Measurements from ENCODE around the gene MEFV.

MEFV gene

DNA sequence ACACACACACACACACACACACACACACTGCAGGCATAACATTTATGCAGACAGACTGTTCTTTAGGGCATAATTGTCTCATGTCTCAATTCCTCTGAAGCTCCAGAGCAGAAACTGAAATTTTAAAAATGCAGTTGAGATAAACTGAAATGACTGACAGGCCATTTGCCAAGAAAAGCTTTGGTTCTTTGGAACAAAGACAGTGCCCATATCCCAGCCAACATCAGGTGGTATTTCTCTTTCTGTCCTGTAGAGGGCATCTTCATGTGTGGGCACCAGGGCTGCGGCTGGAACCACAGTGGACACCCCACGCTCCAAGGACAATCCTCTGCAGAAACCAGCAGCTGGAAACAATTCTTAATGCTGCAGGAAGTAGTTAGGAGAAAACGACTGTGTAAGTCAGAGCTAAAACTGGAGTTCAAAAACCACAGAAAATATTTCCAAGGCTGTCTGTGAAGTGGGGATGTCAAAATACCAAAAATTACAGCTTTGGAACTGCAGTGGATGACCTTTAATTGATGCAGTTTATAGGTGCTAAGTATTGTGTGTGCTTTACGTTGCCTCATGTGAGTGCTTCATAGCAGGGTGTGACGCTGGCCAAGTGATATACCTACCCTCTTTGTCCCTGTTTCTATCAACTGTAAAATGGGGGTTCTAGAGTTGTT is 10.6 kb upstream of the MEFV start:
- peak; percentile 54 for DNase-seq (ENCODE audit: low read depth)

DNA sequence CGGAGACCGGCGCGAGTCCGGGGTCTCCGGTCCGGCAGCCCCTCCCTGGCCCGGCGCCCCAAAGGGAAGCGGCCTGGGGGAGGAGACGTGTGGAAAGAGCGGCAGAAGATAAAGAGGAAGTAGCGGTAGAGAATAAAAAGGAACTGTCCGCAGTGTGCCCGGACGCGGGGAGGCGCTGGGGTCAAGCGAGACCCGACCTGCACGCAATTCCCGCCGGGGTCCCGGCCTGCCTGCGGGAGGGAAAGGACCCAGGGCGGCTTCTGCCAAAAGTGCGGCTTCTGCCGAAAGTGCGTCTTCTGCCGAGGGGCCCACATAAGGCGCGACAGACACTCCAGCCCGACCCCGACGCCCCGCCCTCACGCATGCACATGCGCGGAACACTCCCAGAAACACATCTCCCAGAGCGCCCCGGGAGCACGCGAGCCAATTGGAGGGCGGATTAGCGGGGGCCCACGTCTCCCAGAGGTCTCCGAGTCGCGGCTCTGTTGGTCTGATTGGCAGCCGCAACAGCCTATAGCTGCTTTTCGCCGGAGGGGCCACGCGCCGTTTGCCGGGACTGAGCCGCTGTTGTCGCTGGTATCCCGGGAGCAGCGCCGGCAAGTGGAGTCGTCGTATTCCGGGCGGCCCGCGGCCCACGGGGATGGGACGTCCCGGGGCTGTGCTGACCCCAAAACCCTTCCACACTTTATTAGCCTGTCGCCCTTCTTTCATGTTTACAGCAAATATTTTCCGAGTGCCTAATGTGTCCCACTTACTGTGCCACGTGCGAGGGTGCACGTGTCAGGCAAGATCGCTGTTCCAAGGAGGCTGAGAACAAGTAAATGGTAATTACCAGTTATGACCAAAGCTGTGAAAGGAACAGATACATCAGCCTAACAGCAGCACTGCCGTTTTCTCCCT is 8.0 kb upstream of the MEFV start:
- peak; percentile 97 for DNase-seq (ENCODE audit: low read depth)

DNA sequence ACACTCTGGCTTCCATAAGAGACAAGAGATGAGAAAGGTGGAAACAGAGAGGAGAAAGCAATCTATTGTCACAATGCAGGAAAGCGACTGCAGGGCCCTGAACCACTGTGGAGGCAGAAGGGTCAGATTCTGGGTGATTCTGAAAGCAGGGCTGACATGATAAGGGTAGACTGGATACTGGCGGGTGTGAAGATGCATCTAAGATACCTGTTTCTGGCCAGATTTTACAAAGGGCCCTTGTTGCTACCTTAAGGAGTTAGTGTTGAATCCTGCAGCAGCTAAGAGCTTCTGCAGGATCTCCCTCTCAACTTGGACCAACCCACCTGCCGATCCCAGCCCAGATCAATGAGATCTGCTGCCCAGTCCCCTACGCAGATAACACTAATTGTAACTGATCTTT is 6.1 kb upstream of the MEFV start:
- DNase-seq (ENCODE audit: low read depth), result no peak

DNA sequence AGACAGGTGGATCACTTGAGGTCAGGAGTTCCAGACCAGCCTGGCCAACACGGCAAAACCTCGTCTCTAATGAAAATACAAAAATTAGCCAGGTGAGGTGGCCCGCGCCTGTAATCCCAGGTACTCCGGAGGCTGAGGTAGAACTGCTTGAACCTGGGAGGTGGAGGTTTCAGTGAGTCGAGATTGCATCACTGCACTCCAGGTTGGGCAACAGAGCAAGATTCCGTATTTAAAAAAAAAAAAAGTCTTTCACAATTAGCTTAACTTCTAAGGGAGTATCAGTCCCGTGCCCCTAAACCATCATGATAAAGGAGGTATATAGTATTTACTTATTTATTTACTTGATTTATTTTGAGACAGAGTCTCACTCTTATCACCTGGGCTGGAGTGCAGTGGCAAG is 3.4 kb upstream of the MEFV start:
- no peak for DNase-seq (ENCODE audit: low read depth)

DNA sequence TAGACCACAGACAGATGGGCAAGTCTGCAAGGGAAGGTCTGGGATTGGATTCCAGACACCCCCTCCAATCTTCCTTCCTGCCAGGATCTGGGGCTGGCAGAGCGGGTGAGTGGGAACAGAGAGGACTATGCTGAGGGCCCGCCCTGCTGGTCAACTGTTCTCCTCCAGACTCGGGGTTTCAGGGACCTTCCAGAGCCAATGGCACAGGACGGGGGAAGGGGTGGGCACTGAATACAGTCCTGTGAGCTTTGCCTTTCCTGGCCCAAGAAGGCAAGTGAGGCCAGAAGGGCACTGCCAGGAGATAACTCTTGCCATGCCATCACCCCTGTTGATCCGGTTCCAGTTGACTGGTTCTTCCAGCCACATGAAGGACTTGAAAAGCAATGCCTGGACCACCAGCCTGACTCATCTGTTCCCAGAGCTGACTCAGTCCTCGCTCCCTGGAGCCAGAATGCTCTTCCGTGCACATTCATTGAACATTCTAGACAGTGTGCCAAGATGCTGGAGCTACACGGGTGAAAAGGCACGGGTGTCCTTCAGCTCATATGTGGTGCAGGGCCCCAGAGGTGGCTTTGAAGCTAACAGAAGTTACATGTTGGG is 533 bp upstream of the MEFV start:
- DNase-seq (ENCODE audit: low read depth), result peak; percentile 54

DNA sequence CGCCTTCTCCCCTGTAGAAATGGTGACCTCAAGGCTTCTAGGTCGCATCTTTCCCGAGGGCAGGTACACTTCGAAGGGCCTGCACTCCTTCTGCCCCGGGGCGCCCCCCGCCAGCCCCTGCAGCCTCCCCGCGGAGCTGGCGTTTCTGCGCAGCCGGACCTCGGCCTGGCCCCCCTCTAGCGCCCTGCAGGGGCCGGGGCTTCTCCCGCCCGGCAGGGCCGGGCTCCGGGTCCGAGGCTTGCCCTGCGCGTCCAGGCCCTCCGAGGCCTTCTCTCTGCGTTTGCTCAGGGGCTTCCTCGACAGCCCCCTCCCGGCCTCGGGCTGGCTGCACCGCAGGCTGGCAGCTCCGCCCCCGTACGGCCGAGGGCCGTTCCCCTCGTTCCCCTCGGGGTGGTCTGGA is 2.1 kb downstream of the MEFV start:
- DNase-seq (ENCODE audit: low read depth), result no peak

DNA sequence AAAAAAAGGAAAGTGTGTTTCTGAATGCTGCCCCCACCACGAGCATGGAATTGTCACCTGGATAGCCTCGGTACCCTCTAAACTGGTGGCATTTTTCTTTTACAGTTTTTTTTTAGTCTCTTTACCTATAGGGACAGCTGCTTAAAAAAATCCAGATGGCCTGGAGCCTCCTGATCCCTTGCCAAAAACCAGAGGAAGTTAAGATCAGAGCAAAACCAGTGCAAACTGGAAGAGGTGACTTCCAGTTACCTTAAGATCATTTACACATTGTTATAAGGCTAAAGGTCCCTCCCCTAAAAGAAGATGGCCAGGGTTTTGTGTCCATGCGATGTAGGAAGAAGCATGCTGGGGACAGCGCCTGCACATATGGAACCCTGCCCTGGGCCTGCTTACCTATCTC is 3.5 kb downstream of the MEFV start:
- no peak for DNase-seq (ENCODE audit: low read depth)

DNA sequence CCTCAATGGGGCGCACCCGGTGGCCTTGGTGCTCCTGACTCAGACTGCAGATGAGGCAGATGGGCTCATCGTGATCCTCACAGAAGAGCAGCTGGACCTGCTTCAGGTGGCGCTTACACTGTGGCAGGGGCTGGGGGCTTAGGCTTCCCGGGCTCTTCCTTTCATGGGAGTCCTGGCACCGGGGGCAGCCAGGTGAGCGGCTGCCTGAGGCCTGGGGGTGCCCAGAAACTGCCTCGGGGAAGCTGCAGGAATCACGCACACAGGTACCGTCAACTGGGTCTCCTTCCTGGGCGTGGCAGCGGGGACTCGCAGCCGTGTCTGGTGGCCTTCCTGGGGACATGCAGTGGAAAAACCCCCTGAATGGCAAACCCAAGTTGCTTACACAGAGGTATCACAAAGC is 7.0 kb downstream of the MEFV start:
- no peak for DNase-seq (ENCODE audit: low read depth)

DNA sequence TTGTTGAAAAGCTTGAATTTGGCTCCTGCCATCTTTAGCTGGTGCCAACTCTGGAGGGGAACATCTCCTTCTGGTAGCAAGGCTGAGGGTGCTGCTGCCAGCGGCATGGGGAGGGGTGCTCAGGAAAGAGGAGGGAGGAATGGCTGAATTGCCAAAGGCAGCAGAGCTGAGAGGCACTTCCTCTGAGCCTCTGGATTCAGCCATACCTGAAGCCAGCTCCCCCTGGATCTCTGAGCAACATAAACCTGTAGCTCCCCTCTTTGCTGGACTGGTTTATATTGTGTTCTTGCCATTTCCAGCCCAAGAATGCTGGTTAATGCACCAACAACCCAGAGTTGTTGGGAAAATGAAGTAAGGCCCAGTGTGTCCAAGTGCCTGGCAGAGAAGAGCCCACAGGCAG is 7.4 kb downstream of the MEFV start:
- DNase-seq (ENCODE audit: low read depth), result no peak

DNA sequence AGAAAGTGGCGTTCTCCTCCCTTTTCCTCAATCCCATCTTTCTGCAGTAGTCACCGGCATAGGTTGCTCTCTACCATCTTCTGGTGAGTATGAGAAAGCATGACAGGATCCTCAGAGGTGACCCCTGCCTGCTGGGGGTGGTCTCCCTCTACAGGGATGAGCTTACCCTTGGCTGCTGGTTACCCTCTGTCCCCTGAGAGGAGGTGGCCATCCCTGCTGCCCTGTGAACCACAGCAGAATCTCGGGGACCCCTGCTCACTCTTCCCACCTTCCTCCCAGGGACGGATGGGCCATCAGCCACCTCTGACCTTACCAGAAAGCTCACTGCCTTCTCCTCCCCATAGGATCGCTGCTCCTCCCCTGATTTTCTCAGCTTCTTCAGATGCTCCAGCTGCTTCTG is 7.8 kb downstream of the MEFV start:
- no peak for DNase-seq (ENCODE audit: low read depth)

DNA sequence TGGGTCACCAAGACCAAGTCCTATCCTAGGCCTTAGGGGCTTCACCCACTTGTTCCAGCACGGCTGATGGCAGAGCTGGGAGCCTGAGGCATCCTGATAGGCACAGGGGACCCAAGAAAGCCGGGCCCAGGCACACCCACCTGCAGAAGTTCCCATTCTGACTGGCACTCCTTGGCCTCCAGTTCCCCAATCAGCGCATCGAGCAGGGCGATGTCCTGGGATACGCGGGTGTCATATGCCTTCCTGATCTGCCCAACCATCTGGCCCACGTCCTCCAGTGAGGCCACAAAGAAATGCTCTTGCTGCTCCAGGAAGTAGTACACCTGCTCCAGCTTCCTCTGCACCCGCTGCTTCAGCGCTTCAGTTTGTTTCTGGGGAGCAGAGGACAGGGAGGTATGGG is 9.6 kb downstream of the MEFV start:
- DNase-seq (ENCODE audit: low read depth), result no peak

DNA sequence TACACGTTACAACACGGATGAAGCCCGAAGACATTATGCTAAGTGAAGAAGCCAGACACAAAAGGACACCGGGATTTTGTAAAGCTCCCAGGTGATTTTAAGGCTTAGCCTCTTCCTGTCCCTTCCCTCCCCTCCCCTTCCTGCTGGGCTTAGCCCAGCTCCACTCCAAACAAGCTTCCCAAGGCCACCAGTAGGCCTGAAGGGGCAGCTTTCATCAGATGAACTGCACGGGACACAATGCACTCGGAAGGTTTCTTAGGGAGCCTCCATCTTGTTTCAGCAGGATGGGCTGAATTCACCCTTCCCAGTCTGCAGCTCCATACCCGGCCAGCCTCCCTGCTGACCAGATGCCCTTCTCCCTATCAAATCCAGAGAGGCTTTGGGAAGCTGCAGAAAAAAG is 10.4 kb downstream of the MEFV start:
- DNase-seq (ENCODE audit: low read depth), result no peak

DNA sequence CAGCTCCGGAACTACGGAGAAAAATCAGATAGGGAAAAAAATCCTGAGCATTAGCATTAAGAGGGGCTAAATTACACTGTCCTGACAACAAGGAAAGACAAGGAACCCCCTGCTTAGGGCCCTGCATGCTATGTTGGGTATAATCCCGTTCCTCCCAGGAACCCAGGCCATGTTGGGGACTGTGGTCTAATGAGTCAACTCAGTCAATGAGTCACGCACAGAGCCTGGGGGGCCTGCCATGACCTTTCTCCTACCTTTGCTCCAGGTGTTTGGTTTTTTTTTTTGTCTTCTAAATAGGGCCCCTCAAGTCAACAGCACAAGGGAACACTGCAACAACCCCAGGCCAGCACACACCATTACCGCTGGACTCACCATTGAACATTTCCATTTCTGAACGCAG is 12.6 kb downstream of the MEFV start:
- DNase-seq (ENCODE audit: low read depth), result no peak

DNA sequence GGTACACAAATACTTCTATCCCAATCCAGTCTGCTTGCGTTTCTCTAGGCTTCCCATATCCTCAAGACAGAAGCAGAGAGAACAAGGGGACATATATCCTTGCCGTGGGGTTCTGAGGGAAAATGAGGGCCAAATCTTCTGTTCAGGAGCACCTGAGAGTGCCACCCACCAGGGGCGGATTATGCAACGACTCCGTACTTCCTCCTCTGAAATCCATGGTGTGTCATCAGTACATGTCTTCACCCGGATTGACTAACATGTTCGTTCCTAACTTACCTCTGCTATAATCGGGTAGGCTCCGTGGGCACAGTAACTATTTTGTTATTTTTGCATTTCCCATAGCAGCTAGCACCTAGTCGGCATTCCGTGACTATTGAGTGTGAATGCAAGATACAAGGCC is 13.7 kb downstream of the MEFV start:
- no peak for DNase-seq (ENCODE audit: low read depth)

DNA sequence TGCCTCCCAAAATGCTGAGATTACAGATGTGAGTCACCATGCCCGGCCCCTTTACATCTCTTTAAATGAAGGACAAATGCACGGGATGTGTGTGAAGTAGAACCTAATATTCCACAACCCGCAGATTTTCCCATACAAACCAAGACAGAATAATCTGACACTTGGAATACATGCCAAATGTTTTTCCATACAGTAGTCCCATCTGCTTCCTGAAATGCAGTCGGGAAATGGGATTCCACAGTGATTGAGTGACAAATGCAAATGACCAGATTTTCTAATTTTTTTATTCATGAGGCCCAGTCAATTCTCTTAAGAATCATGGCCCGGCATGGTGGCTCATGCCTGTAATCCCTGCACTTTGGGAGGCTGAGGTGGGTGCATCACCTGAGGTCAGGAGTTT is 14.7 kb downstream of the MEFV start:
- no peak for DNase-seq (ENCODE audit: low read depth)

DNA sequence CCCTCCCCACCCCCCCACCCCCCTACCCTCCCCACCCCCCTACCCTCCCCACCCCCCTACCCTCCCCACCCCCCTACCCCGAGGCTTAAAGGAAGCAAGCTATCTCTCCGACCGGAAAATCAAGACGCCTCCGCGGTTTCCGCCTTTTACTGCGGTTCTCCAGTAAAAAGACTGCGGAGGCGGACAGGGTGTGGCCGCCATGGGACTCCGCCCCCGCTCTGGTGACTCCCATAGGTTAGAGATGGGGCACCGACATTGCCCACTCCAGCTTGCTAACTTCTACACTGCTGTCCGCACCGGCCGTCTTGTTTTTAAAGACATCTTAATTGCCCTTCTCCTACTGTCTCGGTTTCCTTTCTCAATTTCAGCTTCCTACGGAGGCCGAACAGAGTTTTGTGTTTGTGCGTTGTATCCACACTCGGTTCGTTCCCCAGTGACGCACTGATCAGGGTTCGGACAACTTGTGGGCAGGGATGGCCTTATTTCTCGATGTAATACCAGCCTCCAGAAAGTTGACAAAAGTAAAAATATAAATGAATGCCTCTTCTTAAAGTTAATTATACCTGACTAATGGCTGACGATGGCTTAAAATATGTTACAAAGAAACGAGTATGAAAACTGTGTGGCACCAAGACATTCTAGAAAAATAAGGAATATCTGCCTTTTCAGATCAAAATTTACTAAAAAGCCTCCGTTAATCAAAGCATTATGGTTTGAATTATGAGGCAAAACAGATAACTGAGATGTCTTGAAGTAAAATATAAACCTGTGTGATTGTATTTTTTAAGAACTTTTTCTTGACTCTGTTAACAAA is 20.4 kb downstream of the MEFV start:
- no peak for DNase-seq (ENCODE audit: low read depth)

DNA sequence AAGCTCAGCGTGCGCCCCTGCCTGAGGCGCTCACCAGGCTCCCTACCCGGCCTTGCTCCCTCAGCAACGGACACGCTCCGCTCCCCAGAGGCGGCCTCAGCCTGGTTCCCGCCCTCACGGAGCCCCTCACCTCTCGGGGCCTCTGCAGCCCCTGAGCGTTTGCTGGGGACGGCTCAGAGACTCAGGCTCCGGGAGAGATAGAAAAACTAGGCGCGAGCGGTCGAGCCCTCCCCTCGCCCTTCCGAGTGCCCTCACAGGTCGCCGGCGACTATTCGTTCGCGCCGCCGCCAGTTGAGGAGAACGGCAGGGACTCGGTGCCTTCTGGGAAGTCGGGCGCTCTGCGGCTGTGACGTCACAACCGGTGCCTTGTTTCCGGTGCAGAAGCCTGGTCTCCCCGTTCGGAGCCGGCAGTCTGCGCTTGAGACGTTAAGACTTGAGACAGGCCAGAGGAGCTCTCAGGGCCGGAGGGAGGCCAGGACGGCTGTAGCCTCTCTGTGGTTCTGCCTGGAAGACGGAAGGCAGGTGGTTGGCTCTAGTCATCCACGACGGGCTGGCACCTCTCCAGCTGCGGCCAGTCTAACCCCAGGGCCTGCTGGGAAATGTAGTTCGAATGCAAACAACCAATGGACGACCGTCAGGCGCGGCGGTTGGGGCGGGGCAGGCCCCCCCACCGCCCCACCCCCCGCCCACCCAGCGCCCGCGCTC is 21.4 kb downstream of the MEFV start, which contains the start of gene ZNF200:
Gene ZNF200 (minus strand): TSS at position 302 of the 705 bp plus-strand sequence. CDS start 1,403 bp downstream, outside the sequence.
- peak; percentile 91 for DNase-seq (ENCODE audit: low read depth)

DNA sequence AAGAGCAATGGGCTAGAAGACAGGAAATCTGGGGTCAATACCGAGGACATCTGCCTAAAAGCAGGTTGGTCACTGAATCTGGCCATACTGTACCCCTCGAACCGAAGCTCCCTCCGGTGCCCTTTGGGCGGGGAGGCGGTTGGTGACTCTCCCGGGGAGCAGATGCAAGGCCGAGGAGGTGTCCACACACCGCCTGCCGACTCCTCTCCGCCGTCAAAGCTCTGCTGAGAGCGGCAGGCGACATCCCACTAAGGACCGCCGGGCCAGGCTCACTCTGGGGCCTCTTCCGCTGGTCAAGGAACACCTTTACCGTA is 21.9 kb downstream of the MEFV start:
- DNase-seq (ENCODE audit: low read depth), result no peak

DNA sequence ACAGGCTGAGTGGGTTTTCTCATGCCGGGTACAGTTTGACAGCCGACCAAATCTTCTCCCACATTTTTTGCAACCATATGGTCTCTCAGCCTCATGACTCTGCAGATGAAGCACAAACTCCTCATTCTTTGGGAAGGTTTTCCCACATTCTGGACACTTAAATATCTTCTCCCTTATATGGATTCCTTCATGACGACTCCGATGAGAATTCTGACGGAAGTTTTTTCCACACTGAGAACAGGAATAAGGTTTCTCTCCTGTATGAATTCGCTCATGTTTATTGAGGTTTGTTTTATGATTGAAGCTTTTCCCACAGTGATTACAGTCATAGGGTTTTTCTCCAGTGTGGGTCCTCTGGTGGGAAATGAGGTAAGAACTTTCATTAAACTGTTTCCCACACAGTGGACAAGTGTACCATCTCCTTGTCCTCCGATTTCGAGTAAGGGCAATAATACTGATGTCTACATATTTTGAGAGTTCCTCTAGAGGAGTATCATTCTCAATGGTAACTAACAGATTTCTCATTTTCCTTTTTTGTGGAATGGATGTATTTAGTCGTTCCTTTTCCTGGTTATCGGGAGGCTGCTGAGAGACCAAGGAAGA is 32.4 kb downstream of the MEFV start:
- DNase-seq (ENCODE audit: low read depth), result no peak

DNA sequence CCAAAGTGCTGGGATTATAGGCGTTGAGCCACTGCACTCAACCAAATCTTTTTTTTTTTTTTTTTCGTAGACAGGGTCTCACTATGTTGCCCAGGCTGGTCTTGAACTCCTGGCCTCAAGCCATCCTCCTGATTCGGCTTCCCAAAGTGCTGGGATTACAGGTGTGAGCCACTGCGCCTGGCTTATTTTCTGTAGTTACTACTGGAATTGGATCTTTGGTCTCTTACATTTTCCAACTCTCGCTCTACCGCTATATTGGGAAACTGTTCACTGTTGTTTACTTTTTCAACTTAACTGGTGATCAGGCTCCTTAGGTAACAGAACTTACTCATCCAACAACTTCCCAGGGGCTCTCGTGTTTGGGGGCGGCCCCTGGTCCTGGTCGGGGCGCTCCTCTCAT is 35.6 kb downstream of the MEFV start:
- no peak for DNase-seq (ENCODE audit: low read depth)

DNA sequence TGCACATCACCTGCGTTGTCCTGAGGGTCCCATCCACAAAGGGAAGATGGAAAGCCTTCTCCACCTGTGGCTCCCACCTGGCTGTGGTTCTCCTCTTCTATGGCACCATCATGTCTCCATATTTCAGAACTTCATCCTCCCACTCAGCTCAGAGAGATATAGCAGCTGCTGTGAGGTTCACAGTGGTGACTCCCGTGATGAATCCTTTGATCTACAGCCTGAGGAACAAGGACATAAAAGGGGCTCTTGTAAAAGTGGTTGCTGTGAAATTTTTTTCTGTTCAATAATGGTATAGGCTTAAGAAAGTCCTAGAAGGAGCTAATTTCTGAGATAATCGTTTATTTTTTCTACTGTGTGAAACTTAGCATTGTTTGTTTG is 40.2 kb downstream of the MEFV start:
- no peak for DNase-seq (ENCODE audit: low read depth)

Measured in stromal cell of bone marrow (primary cell).